A204.1 (cell line): ENCODE results near the gene IMP3.
A peak's percentile ranks its signal among the peaks of the same experiment; 100 is the strongest.
"Not testable (repeated sequence)": the region's sequence is repeated elsewhere in the genome, so short reads cannot be mapped to it uniquely, and the experiment has no call there.

Experiments used
- FAIRE-seq: peaks from 2 replicates; lab custom pipeline; 2012; peaks lifted over from hg19 to GRCh38; lab: Jason Lieb, UNC

Gene IMP3, protein sequence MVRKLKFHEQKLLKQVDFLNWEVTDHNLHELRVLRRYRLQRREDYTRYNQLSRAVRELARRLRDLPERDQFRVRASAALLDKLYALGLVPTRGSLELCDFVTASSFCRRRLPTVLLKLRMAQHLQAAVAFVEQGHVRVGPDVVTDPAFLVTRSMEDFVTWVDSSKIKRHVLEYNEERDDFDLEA

DNA sequence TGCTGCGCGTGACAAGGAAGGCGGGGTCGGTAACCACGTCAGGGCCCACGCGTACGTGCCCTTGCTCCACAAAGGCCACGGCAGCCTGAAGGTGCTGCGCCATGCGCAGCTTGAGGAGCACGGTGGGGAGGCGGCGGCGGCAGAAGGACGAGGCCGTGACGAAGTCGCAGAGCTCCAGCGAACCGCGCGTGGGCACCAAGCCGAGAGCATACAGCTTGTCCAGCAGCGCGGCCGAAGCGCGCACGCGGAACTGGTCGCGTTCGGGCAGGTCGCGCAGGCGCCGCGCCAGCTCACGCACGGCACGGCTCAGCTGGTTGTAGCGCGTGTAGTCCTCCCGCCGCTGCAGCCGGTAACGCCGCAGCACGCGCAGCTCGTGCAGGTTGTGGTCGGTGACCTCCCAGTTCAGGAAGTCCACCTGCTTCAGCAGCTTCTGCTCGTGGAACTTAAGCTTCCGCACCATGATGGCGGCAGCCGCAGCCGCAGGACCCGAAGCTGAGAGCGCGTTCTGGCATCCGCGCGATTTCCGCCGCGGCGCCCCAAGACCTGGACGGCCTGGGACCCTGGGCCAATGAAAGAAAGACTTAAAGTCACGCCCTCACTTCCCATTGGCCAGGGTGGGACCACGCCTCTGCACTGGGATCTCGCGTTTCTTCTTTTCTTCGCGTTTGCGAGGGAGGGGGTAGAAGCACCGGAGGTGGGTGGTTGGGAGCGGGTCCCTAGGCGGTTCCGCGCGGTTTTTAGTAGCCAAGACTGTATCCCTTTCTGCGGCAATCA lies at the start of gene IMP3:
Gene IMP3 (minus strand): TSS at position 516 of the 774 bp plus-strand sequence. CDS start 56 bp downstream, at position 460.
- peak; percentile 83 for FAIRE-seq

GRCh38 chr15:75689429-75689828 lies 49.4 kb upstream of the IMP3 start:
- FAIRE-seq = not testable (repeated sequence)

DNA sequence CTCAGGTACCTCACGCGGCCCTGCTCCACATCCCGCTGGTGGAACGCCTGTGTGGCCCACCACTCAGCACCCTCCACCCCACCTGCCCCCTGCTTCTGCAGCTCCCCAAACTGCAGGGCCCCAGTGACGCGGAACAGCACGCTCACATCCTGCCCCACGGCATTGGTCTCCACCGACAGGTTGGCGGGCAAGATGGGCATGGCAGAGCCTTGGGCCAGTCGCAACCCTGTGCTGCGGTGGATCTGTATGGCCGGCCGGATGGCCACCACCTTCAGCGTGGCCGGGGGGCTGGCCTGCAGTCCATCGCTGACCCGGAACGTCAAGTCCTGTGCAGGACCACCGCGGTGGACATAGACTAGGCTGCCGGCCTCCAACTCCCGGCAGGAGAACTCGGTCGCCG lies 48.8 kb upstream of the IMP3 start:
- FAIRE-seq = no peak

- FAIRE-seq = no peak
These were observed 48.2 kb upstream of the IMP3 start for GRCh38 chr15:75688278-75688557.

GRCh38 chr15:75687486-75688277 lies 47.7 kb upstream of the IMP3 start:
- no peak for FAIRE-seq

GRCh38 chr15:75686212-75686642 lies 46.2 kb upstream of the IMP3 start:
- FAIRE-seq = not testable (repeated sequence)

- FAIRE-seq = no peak
These were observed 45.2 kb upstream of the IMP3 start for GRCh38 chr15:75685195-75685594.

- no peak for FAIRE-seq
These were observed 44.6 kb upstream of the IMP3 start for GRCh38 chr15:75684648-75685047.

DNA sequence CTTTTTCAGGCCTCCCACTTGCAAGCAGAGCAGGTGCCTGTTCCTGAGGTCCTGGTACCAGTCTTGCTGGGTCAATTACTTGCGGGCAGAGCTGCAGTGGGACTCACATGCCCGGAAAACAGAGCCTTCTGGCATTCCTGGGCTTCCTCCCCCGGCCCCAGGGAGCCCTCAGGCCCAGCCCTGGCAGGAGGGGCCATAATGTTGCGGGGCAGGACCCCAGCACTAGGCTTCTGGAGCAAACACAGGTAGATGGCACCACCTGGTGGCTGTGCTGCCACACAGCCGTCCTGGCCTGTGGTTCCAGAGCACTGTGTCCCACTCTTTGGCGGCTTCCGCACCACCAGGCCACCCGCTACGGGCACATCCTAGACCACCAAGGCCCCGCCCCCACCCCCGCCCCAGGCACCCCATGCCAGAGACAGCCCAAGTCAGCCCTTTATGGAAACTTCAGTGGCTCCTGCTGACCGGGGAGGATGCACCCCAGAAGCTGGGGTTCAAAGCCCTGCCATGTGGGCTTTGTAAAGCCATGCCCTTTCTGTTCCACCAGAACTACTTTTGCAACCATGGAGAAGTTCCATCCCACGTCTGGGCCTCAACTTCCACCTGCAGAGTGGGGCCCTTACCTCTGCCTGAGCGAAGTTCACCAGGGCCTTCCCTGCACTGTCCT lies 43.8 kb upstream of the IMP3 start:
- FAIRE-seq = not testable (repeated sequence)

- no peak for FAIRE-seq
These were observed 42.4 kb upstream of the IMP3 start for GRCh38 chr15:75682181-75683135.

DNA sequence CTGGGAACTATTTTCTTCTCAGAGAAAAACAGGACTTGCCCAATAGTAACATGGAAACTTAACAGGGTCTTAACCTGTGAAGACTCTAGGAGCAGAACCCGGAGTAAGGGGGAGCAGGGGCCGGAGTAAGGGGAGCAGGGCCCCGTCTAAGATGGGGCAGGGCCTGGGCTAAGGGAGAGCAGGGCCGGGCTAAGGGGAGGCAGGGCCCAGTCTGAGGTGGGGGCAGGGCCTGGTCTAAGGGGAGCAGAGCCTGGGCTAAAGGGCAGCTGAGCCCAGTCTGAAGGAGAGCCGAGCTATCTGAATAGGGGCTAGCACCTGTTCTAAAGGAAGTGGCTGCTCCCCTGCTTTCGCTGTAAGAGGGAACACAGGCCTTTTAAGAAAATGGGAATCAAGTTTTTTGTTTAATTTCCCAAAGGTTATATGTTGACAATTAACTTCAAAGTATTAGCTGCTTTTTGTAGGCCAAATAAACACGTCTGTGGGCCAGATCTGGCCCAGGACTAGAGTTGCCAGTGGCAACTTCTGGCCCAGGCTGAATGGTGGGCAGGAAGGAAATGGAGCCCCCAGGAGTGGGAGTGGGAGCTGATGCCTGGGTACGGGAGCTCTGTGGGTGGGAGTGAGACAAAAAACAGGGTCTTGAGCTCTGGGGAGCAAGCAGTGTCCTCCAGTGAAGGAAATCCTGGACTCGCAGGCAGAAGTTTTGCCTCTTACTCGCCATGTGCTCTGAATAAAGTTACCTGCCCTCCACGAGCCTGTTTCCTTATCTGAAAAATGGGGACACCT lies 40.2 kb upstream of the IMP3 start:
- no peak for FAIRE-seq

DNA sequence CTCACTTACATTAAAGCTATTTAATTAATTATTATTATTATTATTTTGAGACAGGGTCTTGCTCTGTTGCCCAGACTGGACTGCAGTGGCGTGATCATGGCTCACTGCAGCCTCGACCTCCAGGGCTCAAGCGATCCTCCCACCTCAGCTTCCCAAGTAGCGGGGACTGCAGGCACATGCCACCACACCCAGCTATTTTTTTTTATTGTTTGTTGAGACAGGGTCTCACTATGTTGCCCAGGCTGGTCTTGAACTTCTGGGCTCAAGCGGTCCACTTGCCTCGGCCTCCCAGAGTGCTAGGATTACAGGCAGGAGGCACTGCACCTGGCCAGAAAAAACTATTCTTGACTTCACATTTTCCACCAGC lies 38.3 kb upstream of the IMP3 start:
- not testable (repeated sequence) for FAIRE-seq

DNA sequence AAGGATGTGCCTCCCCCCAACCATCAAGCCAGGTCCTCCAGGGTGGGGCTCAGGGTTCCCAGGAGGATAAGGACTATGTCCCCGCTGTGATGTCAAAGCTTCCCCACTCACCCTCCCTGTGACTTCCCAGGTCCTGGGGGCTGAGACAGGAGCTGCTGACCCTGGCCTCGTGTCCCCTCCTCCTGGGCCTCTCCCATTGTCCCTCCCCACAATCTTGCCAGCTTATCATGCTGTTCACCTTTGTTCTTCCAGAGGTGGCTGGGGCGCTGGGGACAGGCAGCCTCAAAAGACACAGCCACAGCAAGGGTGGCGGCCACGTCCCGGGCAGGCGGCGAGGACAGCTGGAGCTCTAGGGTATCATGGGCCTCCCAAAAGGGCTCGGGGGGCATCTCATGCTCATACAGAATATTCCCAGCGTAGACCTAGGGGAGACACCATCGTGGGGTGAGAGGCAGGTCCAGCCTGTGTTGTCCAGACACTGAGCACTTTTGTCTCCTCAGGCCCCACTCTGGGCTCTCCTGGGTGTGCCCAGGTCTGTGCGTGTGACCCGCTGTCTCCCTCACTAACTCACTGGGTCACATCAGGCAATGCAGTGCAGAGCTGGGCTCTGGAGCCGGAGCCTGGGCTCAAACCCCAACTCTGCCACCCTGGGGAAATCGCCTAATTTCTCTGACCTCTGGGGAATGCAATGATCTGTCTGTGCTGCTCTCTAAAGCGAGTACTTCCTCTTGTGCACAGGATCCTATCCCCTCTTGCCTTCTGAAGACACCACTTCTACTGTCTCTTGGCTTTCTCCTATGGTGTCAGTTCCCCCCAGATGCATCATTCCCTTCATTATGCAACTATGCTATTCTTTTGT lies 37.7 kb upstream of the IMP3 start:
- no peak for FAIRE-seq

- FAIRE-seq = no peak
These were observed 36.9 kb upstream of the IMP3 start for GRCh38 chr15:75676688-75677464.

- no peak for FAIRE-seq
These were observed 35.8 kb upstream of the IMP3 start for GRCh38 chr15:75675579-75676404.

GRCh38 chr15:75674366-75674765 lies 34.3 kb upstream of the IMP3 start:
- no peak for FAIRE-seq

GRCh38 chr15:75673426-75674235 lies 33.6 kb upstream of the IMP3 start:
- FAIRE-seq = no peak
